Karpas-422 (cell line): Measurements from ENCODE around the gene ERMP1. TPM values are rescaled to one million over a fixed set of nuclear protein-coding genes. Genes with fewer than 3 reads are reported as not detected.

Experiments
- DNase-seq: peaks from one replicate; pipeline ENCODE4 v3.0.0-alpha.2; 2015
- H2AFZ ChIP-seq: fragments of 200-600 bp; sonication (generic); 2 replicates; pipeline ENCODE4 v1.6.1; 2014; ENCODE audit warnings: antibody characterized with exemption, low read length, mixed read lengths
- H3K27ac ChIP-seq: fragments of 200-600 bp; sonication (generic); 2 replicates; pipeline ENCODE4 v1.5.1; 2014; ENCODE audit warnings: mild to moderate bottlenecking, low read length, moderate library complexity
- H3K27me3 ChIP-seq: fragments of 200-600 bp; sonication (generic); 2 replicates; pipeline ENCODE4 v1.6.1; 2014; ENCODE audit warnings: low read length, mixed read lengths
- H3K36me3 ChIP-seq: fragments of 200-600 bp; sonication (generic); 2 replicates; pipeline ENCODE4 v1.6.1; 2014; ENCODE audit warnings: low read length, mixed read lengths; ENCODE audit not compliant: insufficient read depth
- H3K4me1 ChIP-seq: fragments of 200-600 bp; sonication (generic); 2 replicates; pipeline ENCODE4 v1.6.1; 2014; ENCODE audit warnings: mild to moderate bottlenecking, low read length, mixed read lengths
- H3K4me2 ChIP-seq: fragments of 200-600 bp; sonication (generic); 2 replicates; pipeline ENCODE4 v1.6.1; 2014; ENCODE audit warnings: low read length, low read depth, mild to moderate bottlenecking; ENCODE audit not compliant: poor library complexity, severe bottlenecking
- H3K4me3 ChIP-seq: fragments of 200-600 bp; sonication (generic); 2 replicates; pipeline ENCODE4 v1.5.1; 2014; ENCODE audit warnings: mild to moderate bottlenecking, antibody characterized with exemption, low read length, mixed read lengths
- H3K79me2 ChIP-seq: fragments of 200-600 bp; sonication (generic); 2 replicates; pipeline ENCODE4 v1.6.1; 2014; ENCODE audit warnings: mild to moderate bottlenecking, low read length, mixed read lengths
- H3K9ac ChIP-seq: fragments of 200-600 bp; sonication (generic); 2 replicates; pipeline ENCODE4 v1.6.0; 2014; ENCODE audit warnings: low read length
- H3K9me2 ChIP-seq: fragments of 200-600 bp; sonication (generic), shearing (Covaris generic); replicated peaks from 2 replicates; pipeline ENCODE4 v1.6.0; 2014; ENCODE audit warnings: mild to moderate bottlenecking, low read length, moderate library complexity; ENCODE audit not compliant: insufficient read depth
- H3K9me3 ChIP-seq: fragments of 300-700, 200-600 bp; sonication (generic); 2 replicates; pipeline ENCODE4 v1.6.1; 2014; ENCODE audit warnings: low read length, mixed read lengths
- H4K20me1 ChIP-seq: fragments of 200-600 bp; sonication (generic); 2 replicates; pipeline ENCODE4 v1.6.1; 2014; ENCODE audit warnings: mild to moderate bottlenecking, antibody characterized with exemption, low read length, low read depth; ENCODE audit not compliant: insufficient read depth
- total RNA-seq: library from RNA; depleted of rRNA; stranded (reverse); fragments of >200 nt; shearing (Covaris generic); gene quantifications from 2 replicates; pipeline ENCODE4 v1.2.3, GENCODE V29; 2014; ENCODE audit warnings: low replicate concordance

The ERMP1 gene
- total RNA-seq, 1 experiment from 2014 or later: 27.4 TPM

DNA sequence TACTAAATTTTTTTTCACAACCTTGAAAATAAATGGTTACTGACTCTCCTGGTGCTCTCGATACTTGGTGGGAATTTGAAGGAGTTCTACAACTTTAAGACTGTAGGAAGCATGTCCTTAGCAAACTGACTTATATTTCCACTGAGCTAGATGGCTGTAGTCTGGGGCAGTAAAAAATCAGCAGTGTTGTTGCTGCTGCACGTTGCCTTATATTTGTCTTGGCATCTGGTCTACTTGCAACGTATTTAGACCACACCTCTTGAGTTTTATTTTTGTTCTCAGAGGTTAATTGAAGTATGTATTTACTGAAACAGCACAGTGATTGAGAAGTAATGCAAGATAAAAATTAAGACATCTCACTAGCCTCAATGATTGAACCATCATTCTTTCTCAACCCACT is 76.3 kb downstream of the ERMP1 start:
- no peaks in the 10 kb centered on the region for H3K9me3 ChIP-seq
- DNase-seq: no peak
- no peak overlapping the region for H3K27ac ChIP-seq
- H4K20me1 ChIP-seq: no peaks in the 10 kb centered on the region
- H3K4me2 ChIP-seq: no peak overlapping the region
- H3K79me2 ChIP-seq: peaks cover 7% of the 10 kb centered on the region; the same call in 1 of the 2 replicates
- H3K27me3 ChIP-seq: no peaks in the 10 kb centered on the region
- peaks cover 69% of the 10 kb centered on the region for H3K36me3 ChIP-seq
- H2AFZ ChIP-seq: no peak overlapping the region
- H3K4me3 ChIP-seq: no peak overlapping the region
- H3K9me2 ChIP-seq: no peaks in the 10 kb centered on the region
- H3K9ac ChIP-seq: no peak overlapping the region
- H3K4me1 ChIP-seq: peaks cover 26% of the 10 kb centered on the region

GRCh38 chr9:5750569-5750968 is 82.3 kb downstream of the ERMP1 start:
- Histone ChIP-seq H3K79me2 (peaks cover 21% of the 10 kb centered on the region), H3K9ac (no peak overlapping the region), H3K27me3 (no peaks in the 10 kb centered on the region), H3K27ac (no peak overlapping the region), H4K20me1 (no peaks in the 10 kb centered on the region), H3K36me3 (peaks cover 61% of the 10 kb centered on the region), H3K4me3 (no peak overlapping the region), H3K4me2 (no peak overlapping the region), H3K9me3 (no peaks in the 10 kb centered on the region), H2AFZ (no peak overlapping the region), H3K4me1 (no peaks in the 10 kb centered on the region), H3K9me2 (no peaks in the 10 kb centered on the region)
- DNase-seq: no peak

GRCh38 chr9:5749306-5749705 is 83.6 kb downstream of the ERMP1 start:
- peaks cover 71% of the 10 kb centered on the region for H3K36me3 ChIP-seq
- no peaks in the 10 kb centered on the region for H4K20me1 ChIP-seq
- H3K9ac ChIP-seq: no peak overlapping the region
- H3K4me3 ChIP-seq: no peak overlapping the region
- no peaks in the 10 kb centered on the region for H3K9me3 ChIP-seq
- H3K27ac ChIP-seq: no peak overlapping the region
- H3K79me2 ChIP-seq: peaks cover 26% of the 10 kb centered on the region
- H3K9me2 ChIP-seq: no peaks in the 10 kb centered on the region
- H3K4me1 ChIP-seq: no peaks in the 10 kb centered on the region
- H2AFZ ChIP-seq: no peak overlapping the region
- H3K27me3 ChIP-seq: no peaks in the 10 kb centered on the region
- DNase-seq: no peak
- H3K4me2 ChIP-seq: no peak overlapping the region

DNA sequence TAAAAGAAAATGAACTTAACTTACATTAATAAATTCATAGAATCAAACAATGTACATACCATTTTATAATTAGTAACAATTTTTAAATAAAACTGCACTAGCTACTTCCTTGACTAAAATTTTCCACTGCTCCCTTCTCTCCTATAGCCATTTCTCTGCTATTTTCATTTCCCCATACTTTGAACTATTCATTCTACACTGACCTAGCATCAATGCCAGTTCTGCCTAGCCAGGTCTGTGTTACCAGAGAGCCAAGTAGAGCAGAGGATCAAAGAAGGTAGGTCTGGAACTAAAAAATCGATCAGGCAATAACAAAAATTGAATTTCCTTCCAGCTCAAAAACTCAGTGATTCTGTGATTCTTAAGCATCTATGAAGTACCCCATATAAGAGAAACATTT is 84.5 kb downstream of the ERMP1 start:
- Histone ChIP-seq H3K9me2 (no peaks in the 10 kb centered on the region), H3K36me3 (peaks cover 70% of the 10 kb centered on the region), H3K4me1 (no peaks in the 10 kb centered on the region), H3K9me3 (no peaks in the 10 kb centered on the region), H3K4me2 (no peak overlapping the region), H3K27me3 (no peaks in the 10 kb centered on the region), H3K4me3 (no peak overlapping the region), H3K9ac (no peak overlapping the region), H3K27ac (no peak overlapping the region), H4K20me1 (no peaks in the 10 kb centered on the region), H3K79me2 (peaks cover 22% of the 10 kb centered on the region), H2AFZ (no peak overlapping the region)
- DNase-seq: no peak

GRCh38 chr9:5743109-5743508 is 89.8 kb downstream of the ERMP1 start:
- Histone ChIP-seq H3K9me2 (no peaks in the 10 kb centered on the region), H3K4me3 (no peak overlapping the region), H3K9me3 (no peaks in the 10 kb centered on the region), H2AFZ (no peak overlapping the region), H3K4me1 (no peaks in the 10 kb centered on the region), H3K27me3 (no peaks in the 10 kb centered on the region), H3K79me2 (peaks cover 18% of the 10 kb centered on the region; the same call in 1 of the 2 replicates), H4K20me1 (no peaks in the 10 kb centered on the region), H3K27ac (no peak overlapping the region), H3K36me3 (peaks cover 58% of the 10 kb centered on the region), H3K9ac (no peak overlapping the region), H3K4me2 (no peak overlapping the region)
- DNase-seq: no peak

GRCh38 chr9:5736563-5737346 is 96.2 kb downstream of the ERMP1 start:
- Histone ChIP-seq H3K79me2 (peaks cover 37% of the 10 kb centered on the region), H3K27me3 (no peaks in the 10 kb centered on the region), H3K9ac (no peak overlapping the region), H3K9me2 (no peaks in the 10 kb centered on the region), H4K20me1 (no peaks in the 10 kb centered on the region), H3K4me1 (no peaks in the 10 kb centered on the region), H3K36me3 (peaks cover 44% of the 10 kb centered on the region), H2AFZ (no peak overlapping the region), H3K9me3 (no peaks in the 10 kb centered on the region), H3K4me2 (no peak overlapping the region), H3K27ac (no peak overlapping the region), H3K4me3 (no peak overlapping the region)
- DNase-seq: no peak

DNA sequence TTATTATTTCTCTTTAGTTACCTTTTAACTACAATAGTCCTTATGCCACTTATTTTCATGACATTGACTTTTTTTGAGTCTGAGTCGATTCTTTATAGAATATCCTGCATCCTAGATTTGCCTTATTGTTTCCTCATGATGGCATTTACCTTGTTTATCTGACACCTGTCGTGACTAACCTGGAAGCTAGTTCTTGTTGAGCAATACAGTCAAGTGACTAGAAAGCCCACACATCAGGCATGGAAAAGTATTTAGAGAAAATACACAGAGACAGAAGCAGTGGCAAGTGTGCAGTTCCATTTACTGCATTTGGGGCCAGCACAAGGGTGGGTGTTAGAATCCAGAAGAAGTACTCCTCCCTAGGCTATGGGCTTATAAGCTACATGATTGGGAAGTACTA is 97.8 kb downstream of the ERMP1 start:
- H3K4me1 ChIP-seq: no peaks in the 10 kb centered on the region
- H3K9ac ChIP-seq: no peak overlapping the region
- no peak overlapping the region for H3K4me2 ChIP-seq
- H3K36me3 ChIP-seq: peaks cover 53% of the 10 kb centered on the region
- DNase-seq: no peak
- H2AFZ ChIP-seq: no peak overlapping the region
- H3K27me3 ChIP-seq: no peaks in the 10 kb centered on the region
- no peaks in the 10 kb centered on the region for H4K20me1 ChIP-seq
- H3K9me3 ChIP-seq: no peaks in the 10 kb centered on the region
- no peaks in the 10 kb centered on the region for H3K9me2 ChIP-seq
- no peak overlapping the region for H3K27ac ChIP-seq
- peaks cover 49% of the 10 kb centered on the region for H3K79me2 ChIP-seq
- H3K4me3 ChIP-seq: no peak overlapping the region
